ENCODE results near the gene CERK. TPM values are rescaled to one million over a fixed set of nuclear protein-coding genes. Genes with fewer than 3 reads are reported as not detected.

Gene CERK
- total RNA-seq, 1 donor from 2014 or later: 22.6 TPM

- no peak for DNase-seq (ENCODE audit: low read depth)
- no peak for TF ChIP-seq CTCF (conservative IDR thresholded peaks at IDR 0.05; ENCODE audit: low read depth, low read length)
- H3K4me3 ChIP-seq (ENCODE audit: low read depth, low read length): no peak overlapping the region
Observed at GRCh38 chr22:46770726-46771125, 32.7 kb upstream of the CERK start.

GRCh38 chr22:46770151-46770641 is 32.1 kb upstream of the CERK start:
- no peak for DNase-seq (ENCODE audit: low read depth)
- H3K4me3 ChIP-seq (ENCODE audit: low read depth, low read length): no peak overlapping the region
- TF ChIP-seq CTCF (conservative IDR thresholded peaks at IDR 0.05; ENCODE audit: low read depth, low read length): no peak

GRCh38 chr22:46769706-46770105 is 31.7 kb upstream of the CERK start:
- no peak overlapping the region for H3K4me3 ChIP-seq (ENCODE audit: low read depth, low read length)
- DNase-seq (ENCODE audit: low read depth): no peak
- no peak for TF ChIP-seq CTCF (conservative IDR thresholded peaks at IDR 0.05; ENCODE audit: low read depth, low read length)

GRCh38 chr22:46769191-46769675 is 31.2 kb upstream of the CERK start:
- no peak overlapping the region for H3K4me3 ChIP-seq (ENCODE audit: low read depth, low read length)
- no peak for DNase-seq (ENCODE audit: low read depth)
- no peak for TF ChIP-seq CTCF (conservative IDR thresholded peaks at IDR 0.05; ENCODE audit: low read depth, low read length)

GRCh38 chr22:46767249-46767985 is 29.4 kb upstream of the CERK start:
- no peak for TF ChIP-seq CTCF (conservative IDR thresholded peaks at IDR 0.05; ENCODE audit: low read depth, low read length)
- H3K4me3 ChIP-seq (ENCODE audit: low read depth, low read length): no peak overlapping the region
- no peak for DNase-seq (ENCODE audit: low read depth)

- no peak for DNase-seq (ENCODE audit: low read depth)
- no peak for TF ChIP-seq CTCF (conservative IDR thresholded peaks at IDR 0.05; ENCODE audit: low read depth, low read length)
- no peak overlapping the region for H3K4me3 ChIP-seq (ENCODE audit: low read depth, low read length)
Observed at GRCh38 chr22:46766611-46767010, 28.6 kb upstream of the CERK start.

Data from epithelial cell of proximal tubule (primary cell).